Measurements from ENCODE around the gene SMIM17.
"Not testable (repeated sequence)": the region's sequence is repeated elsewhere in the genome, so short reads cannot be mapped to it uniquely, and the experiment has no call there.

Gene SMIM17

GRCh38 chr19:56660381-56661107 is 17.6 kb downstream of the SMIM17 start:
- no peak for DNase-seq (ENCODE audit: low read depth)

DNA sequence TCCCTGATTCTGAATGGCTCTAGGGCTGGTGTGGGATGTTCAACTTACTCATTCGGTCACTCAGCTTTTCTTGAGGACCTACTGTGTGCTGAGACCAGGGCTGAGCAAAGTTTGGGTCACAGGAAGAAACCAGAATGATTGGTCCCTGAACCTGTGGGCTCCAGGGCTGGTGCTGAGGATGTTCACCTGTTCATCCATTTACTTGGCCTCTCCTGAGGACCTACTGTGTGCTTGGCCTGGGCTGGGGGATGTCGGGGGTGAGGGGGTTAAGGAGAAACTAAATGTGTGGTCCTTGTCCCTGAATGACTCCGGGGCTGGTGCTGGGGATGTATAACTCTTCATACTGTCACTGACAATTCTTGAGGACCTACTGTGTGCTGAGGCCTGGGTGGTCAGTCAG is 18.3 kb downstream of the SMIM17 start:
- no peak for DNase-seq (ENCODE audit: low read depth)

- no peak for DNase-seq (ENCODE audit: low read depth)
Observed at GRCh38 chr19:56663931-56664500, 21.1 kb downstream of the SMIM17 start.

DNA sequence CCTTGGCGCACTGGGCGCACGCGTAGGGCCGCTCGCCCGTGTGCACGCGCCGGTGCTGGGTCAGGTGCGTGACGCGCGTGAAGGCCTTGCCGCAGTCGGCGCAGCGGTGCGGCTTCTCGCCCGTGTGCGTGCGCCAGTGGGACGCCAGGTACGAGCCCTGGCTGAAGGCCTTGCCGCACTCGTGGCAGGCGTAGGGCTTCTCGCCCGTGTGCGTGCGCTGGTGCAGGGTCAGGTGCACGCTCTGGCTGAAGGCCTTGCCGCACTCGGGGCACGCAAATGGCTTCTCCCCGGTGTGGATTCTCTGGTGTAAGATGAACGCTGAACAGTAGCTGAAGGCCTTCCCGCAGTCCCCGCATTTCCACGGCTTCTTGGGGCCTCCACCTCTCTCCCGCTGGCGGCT is 21.6 kb downstream of the SMIM17 start:
- no peak for DNase-seq (ENCODE audit: low read depth)

- no peak for DNase-seq (ENCODE audit: low read depth)
Observed at GRCh38 chr19:56667311-56667870, 24.4 kb downstream of the SMIM17 start.

DNA sequence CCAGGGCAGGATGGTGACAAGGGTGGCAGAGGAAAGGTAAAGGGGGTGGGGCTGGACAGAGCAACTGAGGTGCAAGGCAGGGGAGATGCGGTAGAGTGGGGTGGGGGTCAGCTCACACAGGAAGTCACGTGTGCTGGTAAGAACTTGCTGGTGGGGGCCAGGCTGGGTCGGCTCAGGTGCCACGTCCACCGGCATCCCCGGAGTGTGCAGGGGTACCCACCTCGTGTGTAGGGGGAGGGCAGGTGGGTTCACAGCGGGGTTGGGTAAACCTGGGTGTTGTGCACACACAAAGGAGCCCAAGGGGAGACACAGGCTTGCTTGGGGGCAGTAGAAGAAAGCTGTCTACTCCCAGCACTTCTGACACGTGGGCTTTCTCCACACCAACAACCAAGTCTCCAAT is 25.7 kb downstream of the SMIM17 start:
- no peak for DNase-seq (ENCODE audit: low read depth)

- no peak for DNase-seq (ENCODE audit: low read depth)
Observed at GRCh38 chr19:56670401-56670960, 27.5 kb downstream of the SMIM17 start.

DNA sequence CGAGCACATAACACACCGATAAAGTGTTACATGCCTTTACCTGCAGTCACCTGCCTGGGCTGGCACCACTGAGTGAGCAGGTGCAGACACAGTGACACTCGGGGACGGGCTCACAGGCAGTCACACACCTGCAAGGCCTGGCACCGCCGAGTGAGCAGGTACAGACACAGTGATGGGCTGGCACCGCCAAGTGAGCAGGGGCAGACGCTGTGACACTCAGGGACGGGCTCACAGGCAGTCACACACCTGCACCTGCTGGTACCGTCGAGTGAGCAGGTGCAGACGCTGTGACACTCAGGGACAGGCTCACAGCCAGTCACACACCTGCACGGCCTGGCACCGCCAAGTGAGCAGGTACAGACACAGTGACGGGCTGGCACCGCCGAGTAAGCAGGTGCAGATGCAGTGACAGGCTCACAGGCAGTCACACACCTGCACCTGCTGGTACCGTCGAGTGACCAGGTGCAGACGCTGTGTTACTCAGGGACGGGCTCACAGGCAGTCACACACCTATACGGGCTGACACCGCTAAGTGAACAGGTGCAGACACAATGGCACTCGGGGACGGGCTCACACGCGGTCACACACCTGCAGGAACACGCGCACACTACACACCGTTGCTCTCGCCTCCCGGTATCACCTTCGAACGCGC is 28.1 kb downstream of the SMIM17 start:
- DNase-seq (ENCODE audit: low read depth) = no peak

GRCh38 chr19:56671613-56671994 is 28.6 kb downstream of the SMIM17 start, which contains the start of gene ZNF835:
ZNF835 (minus strand) TSS chr19:56671757; CDS start chr19:56665198, 6,559 bp downstream.
- no peak for DNase-seq (ENCODE audit: low read depth)

DNA sequence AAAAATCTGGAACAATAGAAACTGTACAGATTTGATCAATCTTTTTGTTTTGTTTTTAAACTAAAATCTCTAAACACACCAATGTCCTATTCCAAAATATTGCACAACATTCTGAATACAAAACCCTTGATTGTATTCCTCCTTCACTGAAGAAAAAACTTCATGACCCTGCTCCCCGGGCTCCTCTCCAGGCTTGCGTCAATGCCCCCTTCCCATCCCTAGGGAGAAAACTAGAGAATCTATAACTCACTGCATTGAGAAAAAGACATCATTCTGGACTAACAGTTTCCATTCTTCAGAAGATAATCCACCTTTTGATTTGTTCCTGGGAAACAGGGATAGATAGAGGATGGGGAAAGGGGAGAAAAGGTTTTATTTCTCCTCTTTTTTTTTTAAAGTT is 29.7 kb downstream of the SMIM17 start:
- DNase-seq (ENCODE audit: low read depth) = not testable (repeated sequence)

DNA sequence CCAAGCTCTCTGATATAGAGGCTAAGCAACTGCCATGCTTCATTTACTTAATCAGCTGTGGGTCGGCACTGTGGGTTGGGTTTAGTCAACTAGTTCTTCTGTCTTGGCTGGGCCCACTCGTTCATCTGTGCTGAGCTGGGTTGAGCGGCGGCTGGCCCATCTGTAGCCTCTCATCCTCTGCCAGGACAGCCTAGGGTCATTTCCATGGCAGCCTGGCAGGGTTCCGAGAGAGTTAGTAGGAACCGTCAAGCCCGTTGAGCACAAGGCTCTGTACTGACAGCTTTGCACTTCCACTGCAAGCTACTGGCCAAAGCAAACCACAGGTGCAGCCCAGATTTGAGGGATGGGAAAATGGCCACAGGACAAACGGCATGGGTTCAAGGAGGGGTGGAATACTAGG is 35.2 kb downstream of the SMIM17 start:
- DNase-seq (ENCODE audit: low read depth) = no peak

DNA sequence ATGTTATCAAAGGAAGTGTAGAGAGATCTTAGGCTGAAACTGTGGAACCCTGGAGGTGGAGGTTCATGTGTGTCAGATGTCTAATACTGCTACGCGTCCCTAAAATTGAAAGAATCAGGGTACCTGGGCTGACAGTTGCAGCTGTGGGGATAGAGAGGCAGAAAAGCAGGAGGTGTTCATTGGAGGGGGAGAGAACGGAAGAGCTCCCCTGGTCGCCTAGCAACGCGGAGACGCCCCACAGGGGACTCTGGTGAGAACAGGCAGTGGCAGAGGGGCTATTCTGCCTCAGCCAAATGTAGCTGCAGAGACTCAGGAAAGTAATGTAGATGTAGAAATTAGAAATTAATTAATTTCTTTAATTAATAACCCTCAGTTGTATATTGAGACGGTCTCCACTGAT is 38.7 kb downstream of the SMIM17 start:
- DNase-seq (ENCODE audit: low read depth) = no peak

DNA sequence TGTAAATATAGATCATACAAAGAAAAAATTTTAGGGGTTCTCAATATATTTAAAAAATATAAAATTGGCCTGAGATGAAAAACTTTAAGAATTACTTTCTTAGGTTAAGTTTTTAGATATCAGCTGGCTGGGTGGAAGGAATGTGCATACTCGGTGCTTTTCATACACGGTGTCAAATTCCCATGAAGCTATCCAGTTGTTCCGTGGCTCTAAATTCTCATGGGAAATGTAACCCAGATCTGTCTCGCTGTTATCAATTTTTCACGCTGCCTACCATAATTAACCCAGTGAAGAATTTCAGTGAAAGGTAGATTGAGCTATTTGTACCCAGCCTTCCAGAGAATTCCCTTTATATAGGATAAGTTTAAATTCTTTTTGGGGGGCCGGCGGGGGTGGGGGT is 40.2 kb downstream of the SMIM17 start:
- no peak for DNase-seq (ENCODE audit: low read depth)

DNA sequence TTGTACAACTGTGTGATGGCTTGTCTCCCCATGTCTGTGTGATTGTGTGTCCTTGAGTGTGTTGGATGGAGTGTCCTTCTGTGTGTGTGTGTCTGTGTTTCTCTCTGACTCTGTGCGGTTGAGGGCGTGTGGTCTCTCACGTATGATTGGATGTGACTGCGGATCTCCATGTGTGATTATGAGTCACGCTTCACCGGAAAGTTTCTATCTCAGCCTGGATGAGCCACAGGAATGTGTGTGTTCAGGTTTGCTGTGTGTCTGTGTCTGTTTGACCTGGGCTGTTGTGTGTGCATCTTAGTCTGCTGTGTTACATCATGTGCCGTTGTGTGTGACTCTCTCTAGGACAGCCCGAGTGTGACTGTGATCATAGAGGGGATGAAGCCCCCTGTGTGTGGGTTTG is 44.1 kb downstream of the SMIM17 start:
- DNase-seq (ENCODE audit: low read depth) = no peak

GRCh38 chr19:56689198-56689597 is 46.2 kb downstream of the SMIM17 start:
- no peak for DNase-seq (ENCODE audit: low read depth)

DNA sequence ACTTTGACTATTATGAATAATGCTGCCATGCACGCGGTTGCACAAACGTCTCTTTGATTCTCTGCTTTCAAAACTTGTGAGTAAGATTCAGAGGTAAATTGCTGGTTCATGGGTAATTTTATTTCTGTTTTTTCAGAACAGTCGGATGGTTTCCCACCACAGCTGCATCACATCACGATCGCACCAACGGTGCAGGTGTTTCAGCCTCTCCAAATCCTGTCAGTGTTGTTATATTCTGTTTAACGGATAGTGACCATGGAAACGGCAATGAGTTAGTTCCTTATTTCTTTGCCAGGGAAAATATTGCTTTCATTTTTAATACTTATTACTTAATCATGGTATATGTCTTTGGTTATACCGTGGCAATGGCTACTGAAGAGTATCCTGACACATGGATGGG is 47.7 kb downstream of the SMIM17 start:
- DNase-seq (ENCODE audit: low read depth) = no peak

GRCh38 chr19:56692206-56692895 is 49.4 kb downstream of the SMIM17 start:
- no peak for DNase-seq (ENCODE audit: low read depth)

GRCh38 chr19:56699552-56699951 is 56.6 kb downstream of the SMIM17 start:
- no peak for DNase-seq (ENCODE audit: low read depth)

- no peak for DNase-seq (ENCODE audit: low read depth)
Observed at GRCh38 chr19:56701895-56702294, 58.9 kb downstream of the SMIM17 start.

DNA sequence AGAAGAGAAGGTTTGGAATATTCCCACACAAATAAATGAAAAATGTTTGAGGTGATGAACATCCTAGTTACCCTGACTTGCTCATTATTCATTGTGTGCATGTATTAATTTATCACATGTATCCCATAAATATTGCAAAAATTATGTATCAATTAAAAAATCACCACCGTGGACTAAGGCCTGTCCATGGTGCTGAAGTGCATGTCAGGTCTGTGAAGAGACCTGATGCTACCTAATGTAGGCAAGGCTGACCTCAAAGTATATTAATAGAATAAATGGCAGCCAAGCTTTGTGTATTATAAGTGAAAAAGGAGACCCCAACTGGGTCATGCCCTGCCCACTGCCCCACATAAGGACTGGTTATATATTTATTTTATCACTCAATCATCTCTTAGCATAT is 63.0 kb downstream of the SMIM17 start:
- no peak for DNase-seq (ENCODE audit: low read depth)

All from GM04504 (cell line).